ENCODE data around the gene DDR1.

DDR1 gene

DNA sequence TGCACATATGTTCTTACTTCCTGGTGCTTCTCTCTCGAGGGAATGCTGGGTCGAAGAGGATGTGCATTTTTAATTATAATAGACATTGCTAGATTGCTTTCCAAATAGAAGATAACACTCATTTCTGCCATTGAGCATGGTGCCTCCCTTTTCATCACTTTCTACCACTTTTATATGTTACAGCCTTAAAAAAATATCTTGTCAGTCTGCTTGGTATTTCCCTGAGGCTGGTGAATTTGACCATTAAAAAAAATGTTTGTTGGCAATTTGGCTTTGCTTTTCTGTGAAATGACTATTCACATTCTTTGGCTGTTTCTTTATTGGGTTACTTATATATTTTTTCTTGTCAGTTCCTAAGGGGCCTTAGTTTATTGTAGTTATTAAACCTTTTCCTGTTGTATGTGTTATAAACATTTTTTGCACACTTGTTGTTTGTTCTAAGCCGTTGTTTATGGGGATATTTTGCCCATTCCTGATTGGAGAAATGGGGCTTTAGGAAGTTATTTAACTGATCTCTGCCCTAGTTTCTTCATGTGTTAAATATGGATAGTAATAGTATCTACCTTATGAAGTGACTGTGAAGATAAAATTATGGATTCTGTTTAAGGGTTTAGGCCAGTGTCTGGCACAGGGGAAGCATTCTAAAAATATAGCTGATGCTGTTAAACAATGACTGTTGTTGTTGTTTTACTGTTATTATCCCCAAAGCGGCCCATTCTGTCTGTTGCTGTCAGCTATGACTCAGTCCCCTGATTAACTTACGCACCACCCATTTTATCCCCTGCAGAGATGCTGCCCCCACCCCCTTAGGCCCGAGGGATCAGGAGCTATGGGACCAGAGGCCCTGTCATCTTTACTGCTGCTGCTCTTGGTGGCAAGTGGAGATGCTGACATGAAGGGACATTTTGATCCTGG, 3.8 kb downstream of the DDR1 start:
- no peak overlapping the region for H3K27ac ChIP-seq (ENCODE audit: insufficient read depth, low read length, poor library complexity, severe bottlenecking)

GRCh38 chr6:30888816-30889495, 4.6 kb downstream of the DDR1 start:
- H3K36me3 ChIP-seq (ENCODE audit: control insufficient read depth, insufficient read depth, low read length): no peaks in the 10 kb centered on the region
- no peaks in the 10 kb centered on the region for H3K9me3 ChIP-seq (ENCODE audit: control insufficient read depth, low read length)
- no peak overlapping the region for H3K27ac ChIP-seq (ENCODE audit: insufficient read depth, low read length, poor library complexity, severe bottlenecking)
- peaks cover 22% of the 10 kb centered on the region for H3K4me1 ChIP-seq (ENCODE audit: control insufficient read depth, insufficient read depth, low read length, poor library complexity, severe bottlenecking)
- no peaks in the 10 kb centered on the region for H3K27me3 ChIP-seq (replicated peaks; ENCODE audit: control insufficient read depth, insufficient read depth, low read length, poor library complexity, severe bottlenecking)
- DNase-seq: no peak
- H3K4me3 ChIP-seq (ENCODE audit: insufficient read depth, low read depth, low read length, poor library complexity, severe bottlenecking): no peak overlapping the region

More for the DNA sequence above, 3.8 kb downstream of the DDR1 start:
- no peak for DNase-seq
- H3K4me1 ChIP-seq (ENCODE audit: control insufficient read depth, insufficient read depth, low read length, poor library complexity, severe bottlenecking): peaks cover 28% of the 10 kb centered on the region
- H3K9me3 ChIP-seq (ENCODE audit: control insufficient read depth, low read length): no peaks in the 10 kb centered on the region
- H3K36me3 ChIP-seq (ENCODE audit: control insufficient read depth, insufficient read depth, low read length): no peaks in the 10 kb centered on the region
- no peak overlapping the region for H3K4me3 ChIP-seq (ENCODE audit: insufficient read depth, low read depth, low read length, poor library complexity, severe bottlenecking)
- no peaks in the 10 kb centered on the region for H3K27me3 ChIP-seq (replicated peaks; ENCODE audit: control insufficient read depth, insufficient read depth, low read length, poor library complexity, severe bottlenecking)

DNA sequence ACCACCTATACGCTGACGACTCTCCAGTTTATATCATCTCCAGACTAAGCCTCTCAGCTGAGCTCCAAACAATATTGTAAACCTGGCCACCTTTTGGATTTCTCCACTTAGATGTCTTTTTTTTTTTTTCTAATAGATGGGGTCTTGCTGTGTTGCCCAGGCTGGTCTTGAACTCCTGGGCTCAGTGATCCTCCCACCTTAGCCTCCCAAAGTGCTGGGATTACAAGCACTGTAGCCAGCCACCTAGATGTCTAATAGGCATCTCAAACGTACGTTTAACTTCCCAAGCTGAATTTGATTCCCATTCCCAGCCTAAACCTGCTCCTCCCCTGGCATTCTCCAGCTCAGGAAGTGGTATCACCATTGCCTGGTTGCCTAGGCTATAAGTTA, 5.2 kb downstream of the DDR1 start:
- H3K27me3 ChIP-seq (replicated peaks; ENCODE audit: control insufficient read depth, insufficient read depth, low read length, poor library complexity, severe bottlenecking): no peaks in the 10 kb centered on the region
- H3K27ac ChIP-seq (ENCODE audit: insufficient read depth, low read length, poor library complexity, severe bottlenecking): no peak overlapping the region
- no peak overlapping the region for H3K4me3 ChIP-seq (ENCODE audit: insufficient read depth, low read depth, low read length, poor library complexity, severe bottlenecking)
- no peaks in the 10 kb centered on the region for H3K9me3 ChIP-seq (ENCODE audit: control insufficient read depth, low read length)
- peaks cover 20% of the 10 kb centered on the region for H3K4me1 ChIP-seq (ENCODE audit: control insufficient read depth, insufficient read depth, low read length, poor library complexity, severe bottlenecking)
- DNase-seq: no peak
- no peaks in the 10 kb centered on the region for H3K36me3 ChIP-seq (ENCODE audit: control insufficient read depth, insufficient read depth, low read length)

DNA sequence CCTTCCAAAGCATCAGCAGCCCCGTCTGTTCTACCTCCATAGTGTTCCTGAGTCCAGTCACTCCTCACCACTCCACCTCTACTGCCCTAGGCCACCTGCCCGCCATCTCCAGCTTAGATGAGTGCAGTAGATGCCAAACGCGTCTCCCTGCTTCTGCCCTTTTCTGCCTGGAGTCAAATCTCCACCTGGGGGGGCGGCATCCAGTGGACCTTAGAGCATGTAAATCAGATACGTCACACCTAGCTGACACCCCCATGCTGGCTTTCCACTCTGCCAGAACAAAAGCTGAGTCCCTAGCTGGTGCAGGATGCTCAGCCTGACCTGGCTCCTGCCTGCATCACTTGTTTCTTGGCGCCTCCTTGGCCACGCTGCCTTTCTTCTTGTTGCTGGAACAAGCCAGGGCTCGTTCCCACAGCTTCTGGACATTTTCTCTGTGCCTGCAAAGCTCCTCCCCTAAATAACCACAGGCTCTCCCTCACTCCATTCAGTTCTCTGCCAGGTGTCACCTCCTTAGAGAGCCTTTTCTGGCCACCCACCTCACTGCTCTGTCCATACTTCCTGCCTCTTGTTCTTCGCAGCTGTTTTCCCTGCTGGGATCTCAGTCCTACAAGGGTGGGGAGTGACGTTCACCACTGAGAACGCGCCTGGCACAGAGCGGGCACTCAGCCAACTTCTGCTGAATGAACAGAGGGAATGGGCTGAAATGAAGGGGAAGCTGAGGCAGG, 5.8 kb downstream of the DDR1 start:
- Histone ChIP-seq H3K9me3 (ENCODE audit: control insufficient read depth, low read length) (no peaks in the 10 kb centered on the region), H3K27me3 (replicated peaks; ENCODE audit: control insufficient read depth, insufficient read depth, low read length, poor library complexity, severe bottlenecking) (no peaks in the 10 kb centered on the region), H3K4me1 (ENCODE audit: control insufficient read depth, insufficient read depth, low read length, poor library complexity, severe bottlenecking) (peaks cover 14% of the 10 kb centered on the region), H3K27ac (ENCODE audit: insufficient read depth, low read length, poor library complexity, severe bottlenecking) (no peak overlapping the region), H3K4me3 (ENCODE audit: insufficient read depth, low read depth, low read length, poor library complexity, severe bottlenecking) (no peak overlapping the region), H3K36me3 (ENCODE audit: control insufficient read depth, insufficient read depth, low read length) (no peaks in the 10 kb centered on the region)
- no peak for DNase-seq

GRCh38 chr6:30890646-30891449, 6.5 kb downstream of the DDR1 start:
- DNase-seq: no peak
- no peaks in the 10 kb centered on the region for H3K36me3 ChIP-seq (ENCODE audit: control insufficient read depth, insufficient read depth, low read length)
- peaks cover 6% of the 10 kb centered on the region for H3K4me1 ChIP-seq (ENCODE audit: control insufficient read depth, insufficient read depth, low read length, poor library complexity, severe bottlenecking)

DNA sequence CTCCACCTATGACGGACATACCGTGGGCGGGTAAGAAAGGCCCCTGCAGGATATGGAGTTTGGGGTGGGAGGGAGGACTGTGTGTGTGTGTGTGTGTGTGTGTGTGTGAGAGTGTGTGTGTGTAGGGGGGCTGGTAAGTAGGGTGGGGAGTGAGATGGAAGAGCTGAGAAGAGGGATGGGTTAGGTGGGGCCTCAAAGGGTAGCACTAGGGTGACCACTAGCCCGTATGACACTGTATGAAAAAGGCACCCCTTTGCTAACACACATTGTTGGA, 7.1 kb downstream of the DDR1 start:
- DNase-seq: no peak
- Histone ChIP-seq H3K36me3 (ENCODE audit: control insufficient read depth, insufficient read depth, low read length) (no peaks in the 10 kb centered on the region), H3K9me3 (ENCODE audit: control insufficient read depth, low read length) (no peaks in the 10 kb centered on the region), H3K27ac (ENCODE audit: insufficient read depth, low read length, poor library complexity, severe bottlenecking) (no peak overlapping the region), H3K4me3 (ENCODE audit: insufficient read depth, low read depth, low read length, poor library complexity, severe bottlenecking) (no peak overlapping the region), H3K27me3 (replicated peaks; ENCODE audit: control insufficient read depth, insufficient read depth, low read length, poor library complexity, severe bottlenecking) (no peaks in the 10 kb centered on the region), H3K4me1 (ENCODE audit: control insufficient read depth, insufficient read depth, low read length, poor library complexity, severe bottlenecking) (peaks cover 1% of the 10 kb centered on the region)

More at GRCh38 chr6:30890646-30891449, 6.5 kb downstream of the DDR1 start:
- Histone ChIP-seq H3K27ac (ENCODE audit: insufficient read depth, low read length, poor library complexity, severe bottlenecking) (no peak overlapping the region), H3K27me3 (replicated peaks; ENCODE audit: control insufficient read depth, insufficient read depth, low read length, poor library complexity, severe bottlenecking) (no peaks in the 10 kb centered on the region), H3K4me3 (ENCODE audit: insufficient read depth, low read depth, low read length, poor library complexity, severe bottlenecking) (no peak overlapping the region), H3K9me3 (ENCODE audit: control insufficient read depth, low read length) (no peaks in the 10 kb centered on the region)

GRCh38 chr6:30891816-30892538, 7.7 kb downstream of the DDR1 start:
- H3K4me3 ChIP-seq (ENCODE audit: insufficient read depth, low read depth, low read length, poor library complexity, severe bottlenecking): no peak overlapping the region
- H3K36me3 ChIP-seq (ENCODE audit: control insufficient read depth, insufficient read depth, low read length): no peaks in the 10 kb centered on the region
- DNase-seq: no peak
- no peaks in the 10 kb centered on the region for H3K4me1 ChIP-seq (ENCODE audit: control insufficient read depth, insufficient read depth, low read length, poor library complexity, severe bottlenecking)
- H3K27me3 ChIP-seq (replicated peaks; ENCODE audit: control insufficient read depth, insufficient read depth, low read length, poor library complexity, severe bottlenecking): no peaks in the 10 kb centered on the region
- no peaks in the 10 kb centered on the region for H3K9me3 ChIP-seq (ENCODE audit: control insufficient read depth, low read length)
- no peak overlapping the region for H3K27ac ChIP-seq (ENCODE audit: insufficient read depth, low read length, poor library complexity, severe bottlenecking)

- Histone ChIP-seq H3K4me3 (ENCODE audit: insufficient read depth, low read depth, low read length, poor library complexity, severe bottlenecking) (no peak overlapping the region), H3K27me3 (replicated peaks; ENCODE audit: control insufficient read depth, insufficient read depth, low read length, poor library complexity, severe bottlenecking) (no peaks in the 10 kb centered on the region), H3K4me1 (ENCODE audit: control insufficient read depth, insufficient read depth, low read length, poor library complexity, severe bottlenecking) (no peaks in the 10 kb centered on the region), H3K27ac (ENCODE audit: insufficient read depth, low read length, poor library complexity, severe bottlenecking) (no peak overlapping the region), H3K9me3 (ENCODE audit: control insufficient read depth, low read length) (no peaks in the 10 kb centered on the region), H3K36me3 (ENCODE audit: control insufficient read depth, insufficient read depth, low read length) (no peaks in the 10 kb centered on the region)
- no peak for DNase-seq
Measured at GRCh38 chr6:30893001-30893591, 8.8 kb downstream of the DDR1 start.

DNA sequence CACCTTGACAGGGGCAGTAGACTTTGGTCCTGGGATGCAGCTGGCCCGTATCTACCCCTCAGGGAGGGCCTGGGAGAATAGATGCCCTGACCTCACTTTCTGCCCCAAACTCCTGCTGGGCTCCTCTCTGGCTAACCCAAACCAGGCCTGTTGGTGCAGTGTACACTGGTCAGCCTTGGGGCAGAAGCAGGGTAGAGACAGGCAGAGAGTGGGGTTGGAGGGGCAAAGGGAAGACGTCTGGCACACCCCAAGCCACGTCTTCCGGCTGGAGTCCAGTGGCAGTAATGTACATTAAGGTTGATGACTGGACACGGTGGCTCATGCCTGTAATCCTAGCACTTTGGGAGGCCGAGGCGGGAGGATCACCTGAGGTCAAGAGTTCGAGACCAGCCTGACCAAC, 9.3 kb downstream of the DDR1 start:
- Histone ChIP-seq H3K36me3 (ENCODE audit: control insufficient read depth, insufficient read depth, low read length) (no peaks in the 10 kb centered on the region), H3K4me1 (ENCODE audit: control insufficient read depth, insufficient read depth, low read length, poor library complexity, severe bottlenecking) (no peaks in the 10 kb centered on the region), H3K4me3 (ENCODE audit: insufficient read depth, low read depth, low read length, poor library complexity, severe bottlenecking) (no peak overlapping the region), H3K9me3 (ENCODE audit: control insufficient read depth, low read length) (no peaks in the 10 kb centered on the region), H3K27ac (ENCODE audit: insufficient read depth, low read length, poor library complexity, severe bottlenecking) (no peak overlapping the region), H3K27me3 (replicated peaks; ENCODE audit: control insufficient read depth, insufficient read depth, low read length, poor library complexity, severe bottlenecking) (no peaks in the 10 kb centered on the region)
- no peak for DNase-seq

Data from effector memory CD4-positive, alpha-beta T cell (primary cell).